NB4 (cell line): Measurements from ENCODE around the gene MED13L.

Experiments
- CTCF ChIP-seq: IDR thresholded peaks from one replicate; pipeline ENCODE4 v1.5.1; 2012; ENCODE audit warnings: low read depth, low read length
- MAX ChIP-seq: IDR thresholded peaks from 2 replicates; pipeline ENCODE4 v1.6.1; 2011; ENCODE audit warnings: low read depth, low read length
- MYC ChIP-seq: IDR thresholded peaks from 2 replicates; pipeline ENCODE4 v1.6.1; 2011; ENCODE audit warnings: low read depth, low read length
- POLR2A ChIP-seq: IDR thresholded peaks from 2 replicates; pipeline ENCODE4 v1.6.1; 2011; ENCODE audit warnings: mild to moderate bottlenecking; ENCODE audit not compliant: insufficient read length; ENCODE audit errors: extremely low read depth

- TF ChIP-seq POLR2A: no peak
- no peak for TF ChIP-seq CTCF
- TF ChIP-seq MYC: no peak
- no peak for TF ChIP-seq MAX
Measured at GRCh38 chr12:116135209-116135930, 142.1 kb downstream of the MED13L start.
